ENCODE measurements around the gene EGR1.

The EGR1 gene

DNA sequence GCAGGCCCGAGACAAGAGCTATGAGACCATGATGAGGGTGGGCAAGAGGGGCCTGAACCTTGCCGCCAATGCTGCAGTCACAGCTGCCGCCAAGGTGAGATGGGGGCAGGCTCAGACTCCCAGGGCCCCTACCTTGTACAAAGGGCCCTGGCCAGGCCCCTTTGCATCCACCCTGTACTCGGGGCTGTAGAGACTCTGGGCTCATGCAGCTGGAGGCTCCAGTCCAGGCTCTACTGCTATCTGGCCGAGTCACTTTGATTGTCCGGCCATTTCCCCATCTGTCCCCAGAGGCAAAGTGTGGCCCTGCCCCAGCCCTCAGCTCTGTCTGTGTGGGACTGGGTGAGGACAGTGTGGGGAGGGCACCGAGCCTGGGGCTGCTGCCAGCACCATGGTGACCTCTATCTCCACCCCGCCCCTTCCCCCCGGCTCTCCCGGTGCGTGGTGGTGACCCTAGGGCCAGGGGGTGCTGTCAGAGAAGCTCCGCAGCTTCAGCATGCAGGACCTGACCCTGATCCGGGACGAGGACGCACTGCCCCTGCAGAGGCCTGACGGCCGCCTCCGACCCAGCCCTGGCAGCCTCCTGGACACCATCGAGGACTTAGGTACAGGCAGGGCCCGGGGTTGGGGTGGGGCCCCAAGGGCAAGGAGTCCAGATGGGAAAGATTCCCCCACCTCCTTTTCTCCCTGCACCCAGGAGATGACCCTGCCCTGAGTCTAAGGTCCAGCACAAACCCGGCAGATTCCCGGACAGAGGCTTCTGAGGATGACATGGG, 20.3 kb upstream of the EGR1 start:
- Histone ChIP-seq H3K36me3 (no peaks in the 10 kb centered on the region), H3K27me3 (peaks cover 15% of the 10 kb centered on the region), H3K9me3 (no peaks in the 10 kb centered on the region), H3K4me1 (ENCODE audit: control insufficient read depth in 1 of 2, insufficient read depth in 1 of 2, low read depth in 1 of 2, low read length in 1 of 2) (peaks cover 0 to 3% of the 10 kb centered on the region in 2 experiments), H3K4me3 (ENCODE audit: low read depth in 1 of 2, low read length in 1 of 2) (no peak overlapping the region), H3K27ac (no peak overlapping the region)
- TF ChIP-seq, protein P1, sequence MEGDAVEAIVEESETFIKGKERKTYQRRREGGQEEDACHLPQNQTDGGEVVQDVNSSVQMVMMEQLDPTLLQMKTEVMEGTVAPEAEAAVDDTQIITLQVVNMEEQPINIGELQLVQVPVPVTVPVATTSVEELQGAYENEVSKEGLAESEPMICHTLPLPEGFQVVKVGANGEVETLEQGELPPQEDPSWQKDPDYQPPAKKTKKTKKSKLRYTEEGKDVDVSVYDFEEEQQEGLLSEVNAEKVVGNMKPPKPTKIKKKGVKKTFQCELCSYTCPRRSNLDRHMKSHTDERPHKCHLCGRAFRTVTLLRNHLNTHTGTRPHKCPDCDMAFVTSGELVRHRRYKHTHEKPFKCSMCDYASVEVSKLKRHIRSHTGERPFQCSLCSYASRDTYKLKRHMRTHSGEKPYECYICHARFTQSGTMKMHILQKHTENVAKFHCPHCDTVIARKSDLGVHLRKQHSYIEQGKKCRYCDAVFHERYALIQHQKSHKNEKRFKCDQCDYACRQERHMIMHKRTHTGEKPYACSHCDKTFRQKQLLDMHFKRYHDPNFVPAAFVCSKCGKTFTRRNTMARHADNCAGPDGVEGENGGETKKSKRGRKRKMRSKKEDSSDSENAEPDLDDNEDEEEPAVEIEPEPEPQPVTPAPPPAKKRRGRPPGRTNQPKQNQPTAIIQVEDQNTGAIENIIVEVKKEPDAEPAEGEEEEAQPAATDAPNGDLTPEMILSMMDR (IDR thresholded peaks at IDR 0.05): no peak

DNA sequence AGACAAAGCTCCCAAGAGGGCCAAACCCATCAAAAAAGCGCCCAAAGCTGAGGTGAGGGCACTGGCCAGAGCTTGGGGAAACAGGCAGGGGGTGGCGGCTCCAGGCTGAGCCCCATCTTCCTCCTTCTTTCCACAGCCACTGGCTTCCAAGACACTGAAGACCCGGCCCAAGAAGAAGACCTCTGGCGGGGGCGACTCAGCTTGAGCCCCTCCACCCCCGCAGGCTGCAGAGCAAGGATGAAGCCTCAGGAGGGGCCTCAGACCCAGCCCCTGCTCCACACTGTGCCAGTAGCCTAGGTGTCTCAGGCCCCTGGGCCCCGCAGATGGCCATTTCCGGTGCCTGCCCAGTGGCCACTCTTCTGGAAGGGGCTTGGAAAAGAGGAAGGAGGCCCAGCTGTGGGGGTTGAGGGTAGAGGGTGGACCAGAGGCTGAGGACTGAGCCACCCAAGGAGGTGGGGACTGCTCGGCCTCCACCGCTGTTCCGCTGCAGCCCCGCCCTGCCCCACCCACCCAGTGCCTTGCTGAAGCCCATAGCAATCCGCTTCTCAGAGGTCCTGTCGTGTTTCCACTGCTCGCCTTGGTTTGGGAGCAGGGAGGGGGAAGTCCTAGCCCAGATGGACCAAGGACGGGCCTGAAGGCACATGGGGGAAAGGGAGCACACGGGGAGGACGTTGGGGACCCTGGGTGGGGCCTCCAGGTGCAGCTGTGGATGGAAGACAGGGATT, 19.6 kb upstream of the EGR1 start:
- peaks cover 7% of the 10 kb centered on the region for H3K27me3 ChIP-seq
- no peaks in the 10 kb centered on the region for H3K9me3 ChIP-seq
- no peak overlapping the region for H3K27ac ChIP-seq
- TF ChIP-seq, protein P1 (IDR thresholded peaks at IDR 0.05): no peak
- no peaks in the 10 kb centered on the region for H3K36me3 ChIP-seq
- H3K4me3 ChIP-seq (ENCODE audit: low read depth in 1 of 2, low read length in 1 of 2): no peak overlapping the region
- peaks cover 0 to 5% of the 10 kb centered on the region in 2 experiments for H3K4me1 ChIP-seq (ENCODE audit: control insufficient read depth in 1 of 2, insufficient read depth in 1 of 2, low read depth in 1 of 2, low read length in 1 of 2)

DNA sequence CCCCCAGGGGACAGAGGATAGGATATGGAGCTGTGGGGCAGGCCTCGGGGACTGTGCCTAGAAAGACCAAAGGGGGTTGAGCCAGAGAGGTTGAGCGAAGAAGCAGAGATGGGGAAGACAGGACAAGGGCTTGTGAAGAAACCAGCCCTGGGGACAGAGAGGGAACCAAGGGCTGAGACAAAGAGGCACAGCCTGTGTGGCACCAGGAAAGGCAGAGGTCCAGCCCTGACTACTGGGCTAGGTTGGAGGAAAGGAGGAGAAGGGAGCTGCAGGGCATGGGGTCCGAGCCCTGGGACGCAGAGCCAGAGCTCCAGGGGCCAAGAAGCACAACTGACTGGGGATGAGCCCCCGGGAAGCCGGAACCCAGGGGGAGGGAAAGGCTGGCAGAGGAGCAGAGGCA, 17.2 kb upstream of the EGR1 start:
- Histone ChIP-seq H3K27ac (no peak overlapping the region), H3K36me3 (no peaks in the 10 kb centered on the region), H3K9me3 (no peaks in the 10 kb centered on the region), H3K4me1 (ENCODE audit: control insufficient read depth in 1 of 2, insufficient read depth in 1 of 2, low read depth in 1 of 2, low read length in 1 of 2) (peaks cover 0 to 5% of the 10 kb centered on the region in 2 experiments), H3K4me3 (ENCODE audit: low read depth in 1 of 2, low read length in 1 of 2) (no peak overlapping the region), H3K27me3 (no peaks in the 10 kb centered on the region)
- TF ChIP-seq, protein P1 (IDR thresholded peaks at IDR 0.05): no peak

DNA sequence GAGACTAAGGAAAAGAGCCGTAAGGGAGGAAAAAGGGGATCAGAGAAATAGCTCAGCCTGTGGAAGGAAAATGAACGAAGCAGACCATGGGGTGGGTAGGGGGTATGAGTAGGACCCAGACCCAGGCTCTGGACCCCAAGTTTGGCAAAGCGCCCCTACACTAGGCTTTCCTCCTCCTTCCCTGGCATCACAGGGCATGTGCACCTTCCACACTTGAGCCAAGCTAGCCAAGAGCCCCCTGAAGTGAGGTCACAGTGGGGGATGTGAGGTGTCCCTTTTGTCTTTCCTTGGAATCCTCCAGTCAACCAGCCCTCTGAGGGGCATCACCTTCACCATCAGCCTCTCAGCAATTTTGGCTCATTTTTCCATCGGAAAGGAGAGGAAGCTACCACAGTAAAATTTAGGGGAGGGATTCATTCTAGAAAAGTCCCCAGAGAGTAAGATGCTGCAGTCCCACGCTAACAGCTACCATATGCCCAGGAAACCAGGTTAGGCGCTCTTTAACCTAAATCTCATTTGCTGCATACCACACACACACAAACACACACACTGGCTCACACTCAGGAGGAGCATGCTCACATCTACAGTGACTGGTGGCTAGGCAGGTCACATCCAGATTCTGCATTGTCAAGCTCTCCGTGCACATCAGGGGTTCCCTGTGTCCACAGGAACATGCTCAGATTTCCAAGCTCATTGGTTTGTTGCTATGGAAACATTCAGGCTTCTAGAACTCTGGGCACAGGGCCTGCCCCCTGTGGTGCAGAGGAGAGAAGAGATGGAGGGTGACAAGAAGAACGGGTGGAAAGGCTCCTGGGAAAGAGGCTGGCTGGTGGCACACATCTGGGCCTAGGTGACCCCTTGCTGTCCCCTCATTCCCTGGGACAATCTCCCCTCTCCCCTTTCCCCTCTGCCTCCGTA, 16.5 kb upstream of the EGR1 start:
- no peaks in the 10 kb centered on the region for H3K36me3 ChIP-seq
- no peak overlapping the region for H3K4me3 ChIP-seq (ENCODE audit: low read depth in 1 of 2, low read length in 1 of 2)
- TF ChIP-seq, protein P1 (IDR thresholded peaks at IDR 0.05): no peak
- peaks cover 0 to 5% of the 10 kb centered on the region in 2 experiments for H3K4me1 ChIP-seq (ENCODE audit: control insufficient read depth in 1 of 2, insufficient read depth in 1 of 2, low read depth in 1 of 2, low read length in 1 of 2)
- H3K27me3 ChIP-seq: no peaks in the 10 kb centered on the region
- no peaks in the 10 kb centered on the region for H3K9me3 ChIP-seq
- no peak overlapping the region for H3K27ac ChIP-seq

DNA sequence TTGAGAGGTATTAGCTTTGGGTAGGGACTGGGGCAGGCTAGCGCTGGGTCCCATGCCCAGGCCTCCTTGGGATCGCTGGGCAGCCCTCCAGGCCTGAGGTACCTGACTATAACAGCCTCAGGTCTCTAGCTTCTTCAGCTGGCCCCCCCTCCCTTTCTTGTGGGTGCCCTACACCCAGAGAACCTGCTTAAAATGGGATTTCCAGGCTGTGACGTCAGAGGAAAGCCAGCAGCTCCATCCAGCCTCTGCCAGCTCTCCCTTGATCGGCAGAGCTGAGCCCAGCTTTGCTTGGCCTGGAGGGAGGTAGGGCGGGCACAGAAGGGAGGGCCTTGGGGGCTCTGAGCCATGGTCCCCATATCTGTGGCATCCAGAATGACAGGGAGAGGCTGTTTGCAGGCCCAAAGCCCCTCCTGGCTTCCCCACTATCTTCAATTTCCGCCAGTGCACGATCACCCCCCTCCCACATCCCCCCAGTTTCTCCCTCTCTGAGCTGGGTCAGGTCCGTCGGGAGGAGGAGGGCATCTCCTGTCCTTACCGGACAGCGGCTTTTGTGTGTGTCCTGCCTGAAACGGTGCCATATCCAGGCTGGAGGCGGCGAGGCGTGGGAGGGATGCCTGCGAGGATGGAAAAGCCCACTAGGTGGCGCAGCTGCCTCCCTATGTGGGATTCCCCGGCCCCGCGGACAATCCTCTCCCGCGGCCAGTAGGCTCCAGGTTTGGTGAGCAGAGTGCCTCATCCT, 15.6 kb upstream of the EGR1 start:
- Histone ChIP-seq H3K27me3 (no peaks in the 10 kb centered on the region), H3K36me3 (no peaks in the 10 kb centered on the region), H3K4me3 (ENCODE audit: low read depth in 1 of 2, low read length in 1 of 2) (peak overlapping the region in 1 of 2 experiments; percentile 10), H3K27ac (no peak overlapping the region), H3K9me3 (no peaks in the 10 kb centered on the region), H3K4me1 (ENCODE audit: control insufficient read depth in 1 of 2, insufficient read depth in 1 of 2, low read depth in 1 of 2, low read length in 1 of 2) (peaks cover 0 to 5% of the 10 kb centered on the region in 2 experiments)
- TF ChIP-seq, protein P1 (IDR thresholded peaks at IDR 0.05): peak; percentile 94

Measured in neutrophil (primary cell).